GM12878 (cell line): ENCODE results near the gene PSENEN. TPM values are rescaled to one million over a fixed set of nuclear protein-coding genes. Genes with fewer than 3 reads are reported as not detected.

ENCODE experiments used
- ATAC-seq: fragments of 200-7000 bp; cut with Tn5 transposase; 3 replicates; pipeline ENCODE4 v1.9.1; 2020; ENCODE audit warnings: mild to moderate bottlenecking, moderate library complexity
- BruUV-seq: library from RNA; stranded (reverse); fragments of 400-500 nt; replicated peaks from 2 replicates; lab custom pipeline; 2021; lab: Mats Ljungman, UMichigan
- CTCF ChIA-PET: fragments of 300-600 bp; sonication (Branson Sonifier 250); formaldehyde crosslinking; extraction: SDS; loops from one replicate; lab custom pipeline; 2021; ENCODE audit warnings: inconsistent platforms; lab: Yijun Ruan, JAX
- POLR2A ChIA-PET: fragments of 350-600 bp; formaldehyde crosslinking; extraction: SDS; loops from one replicate; lab custom pipeline; 2021; ENCODE audit warnings: inconsistent platforms; lab: Charles Lee
- RAD21 ChIA-PET: fragments of 300-600 bp; sonication (Branson Sonifier 250); formaldehyde crosslinking; loops from one replicate; lab custom pipeline; 2023; ENCODE audit warnings: antibody characterized with exemption; ENCODE audit not compliant: unreplicated experiment; lab: Charles Lee
- SMC1A ChIA-PET: fragments of 300-600 bp; sonication (Branson Sonifier 250); formaldehyde crosslinking; loops from one replicate; lab custom pipeline; 2023; ENCODE audit not compliant: unreplicated experiment, uncharacterized antibody; lab: Charles Lee
- DNase-seq: peaks from one replicate; pipeline ENCODE4 v3.0.0-alpha.2; 2011; ENCODE audit warnings: low read depth, low spot score
- FAIRE-seq: peaks from 3 replicates; lab custom pipeline; 2011; peaks lifted over from hg19 to GRCh38; lab: Jason Lieb, UNC
- H2AFZ ChIP-seq: 2 replicates; pipeline ENCODE4 v1.6.0; 2011; ENCODE audit warnings: low read depth, low read length, control low read depth; ENCODE audit not compliant: control insufficient read depth
- H3K27ac ChIP-seq: 2 replicates; pipeline ENCODE4 v1.5.1; 2011; ENCODE audit warnings: control low read depth; ENCODE audit not compliant: control insufficient read depth, insufficient read depth
- H3K27me3 ChIP-seq, 2 experiments: replicated peaks in 1 of 2; 2 replicates each; pipeline versions ENCODE4 v1.6.0 to v1.6.1; 2011; ENCODE audit warnings: low read length in 1 of 2; ENCODE audit not compliant: control insufficient read depth in 2 of 2, insufficient read depth in 2 of 2
- H3K36me3 ChIP-seq, 2 experiments: 2 replicates each; pipeline ENCODE4 v1.5.1; 2011; ENCODE audit warnings: low read length in 1 of 2; ENCODE audit not compliant: control insufficient read depth in 2 of 2, insufficient read depth in 2 of 2
- H3K4me1 ChIP-seq: 2 replicates; pipeline ENCODE4 v1.6.1; 2011; ENCODE audit warnings: mild to moderate bottlenecking, low read length, moderate library complexity, mixed read lengths; ENCODE audit not compliant: control insufficient read depth, insufficient read depth
- H3K4me2 ChIP-seq: 2 replicates; pipeline ENCODE4 v1.6.0; 2011; ENCODE audit warnings: control low read depth; ENCODE audit not compliant: control insufficient read depth, insufficient read depth
- H3K4me3 ChIP-seq: fragments of 200-600 bp; sonication (generic); 2 replicates; pipeline ENCODE4 v1.5.1; 2016
- H3K79me2 ChIP-seq: 2 replicates; pipeline ENCODE4 v1.6.0; 2011; ENCODE audit warnings: low read length; ENCODE audit not compliant: control insufficient read depth, insufficient read depth
- H3K9ac ChIP-seq: 2 replicates; pipeline ENCODE4 v1.8.0; 2011; ENCODE audit warnings: low read length, control low read depth, mixed read lengths; ENCODE audit not compliant: control insufficient read depth, insufficient read depth
- H3K9me3 ChIP-seq: replicated peaks from 3 replicates; pipeline ENCODE4 v1.5.1; 2011; ENCODE audit warnings: mild to moderate bottlenecking, low read length; ENCODE audit not compliant: control insufficient read depth, insufficient read depth
- H4K20me1 ChIP-seq: 2 replicates; pipeline ENCODE4 v1.6.0; 2011; ENCODE audit not compliant: control insufficient read depth, insufficient read depth
- NFIC ChIP-seq: IDR thresholded peaks from 2 replicates; pipeline ENCODE4 v1.6.1; 2012; ENCODE audit warnings: low read depth, mild to moderate bottlenecking, inconsistent platforms, low read length, moderate library complexity
- SIN3A ChIP-seq: IDR thresholded peaks from 2 replicates; pipeline ENCODE4 v1.6.1; 2012; ENCODE audit warnings: low read depth, low read length, improper control_type of control experiment
- SREBF1 ChIP-seq: IDR thresholded peaks from 2 replicates; pipeline ENCODE4 v1.6.1; 2012; ENCODE audit warnings: mild to moderate bottlenecking, low read length
- SUZ12 ChIP-seq: fragments of 200-600 bp; sonication (generic); IDR thresholded peaks from one replicate; pipeline ENCODE4 v1.6.1; 2018; ENCODE audit warnings: antibody characterized with exemption, mild to moderate bottlenecking; ENCODE audit not compliant: unreplicated experiment
- YBX1 ChIP-seq: fragments of 450-650 bp; IDR thresholded peaks from 2 replicates; pipeline ENCODE4 v1.6.1; 2016; ENCODE audit warnings: antibody characterized with exemption
- ZNF24 ChIP-seq: fragments of 450-650 bp; IDR thresholded peaks from 2 replicates; pipeline ENCODE4 v1.6.1; 2017; ENCODE audit warnings: antibody characterized with exemption, mild to moderate bottlenecking
- WGBS: methylation state at CpG from one replicate; pipeline ENCODE4 v1.1.6; 2016; ENCODE audit warnings: low lambda C conversion rate; ENCODE audit not compliant: insufficient replicate concordance, insufficient coverage; ENCODE audit errors: missing lambda C conversion rate; 5-methylcytosine and 5-hydroxymethylcytosine counted together
- in situ Hi-C: fragments of 300-500 bp; cut with MboI; formaldehyde crosslinking; loops from 9 replicates; pipeline ENCODE4 v1.14.3; 2018; ENCODE audit warnings: mixed read lengths
- intact Hi-C: fragments of 100-400 bp; cut with micrococcal nuclease; formaldehyde crosslinking; loops from one replicate; pipeline ENCODE4 v1.14.2; 2022; ENCODE audit not compliant: unreplicated experiment
- polyA plus RNA-seq, 11 experiments: library from polyadenylated mRNA; depleted of rRNA in 4 of 11; unstranded in 6 of 11; stranded (reverse) in 5 of 11; fragments of >200 nt; fragmentation: Nextera tagmentation in 4 of 11; fragmentation: Illumina TruSeq in 1 of 11; extraction: Ambion mirVana in 4 of 11; extraction: Trizol in 1 of 11; gene quantifications; 1 replicate in 1 of 11; 2 replicates in 10 of 11; pipeline versions ENCODE4 v1.2.1 to v1.2.3, GENCODE V29; 2011 to 2016; ENCODE audit warnings: inconsistent platforms in 2 of 11, missing spikeins in 2 of 11, low read depth in 1 of 11
- total RNA-seq, 4 experiments: library from RNA; depleted of rRNA in 3 of 4; stranded (reverse); fragments of >200 nt in 3 of 4; fragmentation: Illumina TruSeq in 1 of 4; extraction: Trizol in 1 of 4; gene quantifications; 2 replicates each; pipeline versions ENCODE4 v1.2.1 to v1.2.3, GENCODE V29; 2013 to 2021
- TF ChIP-seq, protein P1 (sequence below): fragments of 450-650 bp; IDR thresholded peaks from 2 replicates; pipeline ENCODE4 v1.6.1; 2017; ENCODE audit warnings: antibody characterized with exemption, mild to moderate bottlenecking, moderate library complexity
- TF ChIP-seq, protein P2 (sequence below): IDR thresholded peaks from 2 replicates; pipeline ENCODE4 v1.6.1; 2012; ENCODE audit warnings: low read depth, low read length, improper control_type of control experiment
- TF ChIP-seq, protein P3 (sequence below): fragments of 150-350 bp; IDR thresholded peaks from 2 replicates; pipeline ENCODE4 v1.6.1; 2016; ENCODE audit warnings: low read depth, low read length
- TF ChIP-seq, protein P4 (sequence below): fragments of 450-650 bp; formaldehyde crosslinking; IDR thresholded peaks from 2 replicates; pipeline ENCODE4 v1.5.0; 2022; ENCODE audit warnings: mild to moderate bottlenecking, missing genetic modification characterization

Gene PSENEN
- total and polyA plus RNA-seq, 10 of the 15 experiments (the other 5 are each of a cell fraction or from before 2014, with no cell fraction given) = 14.4 to 178 (median 43.5) TPM

DNA sequence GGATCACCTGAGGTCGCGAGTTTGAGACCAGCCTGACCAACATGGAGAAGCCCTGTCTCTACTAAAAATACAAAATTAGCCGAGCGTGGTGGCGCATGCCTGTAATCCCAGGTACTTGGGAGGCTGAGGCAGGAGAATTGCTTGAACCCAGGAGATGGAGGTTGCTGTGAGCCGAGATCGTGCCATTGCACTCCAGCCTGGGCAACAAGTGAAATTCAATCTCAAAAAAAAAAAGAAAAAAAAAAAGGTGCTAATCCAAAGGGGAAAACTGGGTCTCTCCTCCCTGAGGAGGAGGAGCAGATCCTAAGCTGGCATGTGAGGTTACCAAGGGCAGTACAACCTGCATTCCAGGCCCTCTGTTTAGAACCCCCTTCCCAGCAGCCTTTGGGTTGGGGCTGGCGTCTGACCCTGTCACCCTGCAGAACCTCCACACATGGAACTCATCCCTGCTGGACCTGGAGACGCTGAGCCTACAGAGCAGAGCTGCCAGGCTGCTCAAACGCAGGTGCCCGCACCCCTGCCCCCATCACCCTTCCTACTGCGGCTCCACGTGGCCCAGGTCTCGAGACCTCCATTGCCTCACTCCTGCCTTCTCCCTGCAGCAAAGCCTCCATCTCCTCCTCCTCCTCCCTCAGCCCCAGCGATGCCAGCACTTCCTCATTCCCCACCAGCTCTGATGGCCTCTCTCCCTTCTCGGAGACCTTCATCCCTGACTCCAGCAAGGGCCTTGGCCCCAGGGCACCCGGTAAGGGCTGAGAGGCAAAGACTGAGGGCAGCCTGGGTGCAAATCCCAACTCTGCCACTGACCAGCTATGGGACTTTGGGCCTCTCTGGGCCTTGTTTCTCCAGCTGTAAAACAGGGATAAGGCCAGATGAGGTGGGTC is 19.2 kb downstream of the PSENEN start:
- no peaks in the 10 kb centered on the region for H3K4me1 ChIP-seq
- POLR2A ChIA-PET = interaction anchor here (0.6 kb wide), 1 partner anchor 18 kb away, joined by 6 read pairs; no protein-coding TSS in a partner anchor
- CTCF ChIA-PET = no interaction called here
- no peaks in the 10 kb centered on the region for H4K20me1 ChIP-seq
- no peaks in the 10 kb centered on the region for H3K79me2 ChIP-seq
- 95% methylated on average over 17 of the region's 17 CpGs for WGBS
- H3K36me3 ChIP-seq = peaks cover 1 to 13% of the 10 kb centered on the region in 2 experiments; a peak in 2 of 4 replicates
- DNase-seq (no peak), FAIRE-seq (no peak), ATAC-seq (no peak)
- H3K27me3 ChIP-seq = no peaks in the 10 kb centered on the region
- H3K9me3 ChIP-seq = no peaks in the 10 kb centered on the region
- in situ Hi-C loops (no loop called here), intact Hi-C loops (no loop called here)
- no TSS peak for BruUV-seq
- no peak overlapping the region for H3K9ac ChIP-seq
- H3K4me2 ChIP-seq = no peak overlapping the region
- no peak overlapping the region for H2AFZ ChIP-seq
- no peak overlapping the region for H3K4me3 ChIP-seq
- SMC1A ChIA-PET = no interaction called here
- no peak overlapping the region for H3K27ac ChIP-seq
- RAD21 ChIA-PET = interaction anchor here (0.5 kb wide), 1 partner anchor 21 kb away, joined by 3 read pairs; no protein-coding TSS in a partner anchor
- TF ChIP-seq NFIC (no peak), SREBF1 (no peak), YBX1 (no peak), SIN3A (no peak), SUZ12 (no peak), ZNF24 (no peak)
- TF ChIP-seq, protein P1, sequence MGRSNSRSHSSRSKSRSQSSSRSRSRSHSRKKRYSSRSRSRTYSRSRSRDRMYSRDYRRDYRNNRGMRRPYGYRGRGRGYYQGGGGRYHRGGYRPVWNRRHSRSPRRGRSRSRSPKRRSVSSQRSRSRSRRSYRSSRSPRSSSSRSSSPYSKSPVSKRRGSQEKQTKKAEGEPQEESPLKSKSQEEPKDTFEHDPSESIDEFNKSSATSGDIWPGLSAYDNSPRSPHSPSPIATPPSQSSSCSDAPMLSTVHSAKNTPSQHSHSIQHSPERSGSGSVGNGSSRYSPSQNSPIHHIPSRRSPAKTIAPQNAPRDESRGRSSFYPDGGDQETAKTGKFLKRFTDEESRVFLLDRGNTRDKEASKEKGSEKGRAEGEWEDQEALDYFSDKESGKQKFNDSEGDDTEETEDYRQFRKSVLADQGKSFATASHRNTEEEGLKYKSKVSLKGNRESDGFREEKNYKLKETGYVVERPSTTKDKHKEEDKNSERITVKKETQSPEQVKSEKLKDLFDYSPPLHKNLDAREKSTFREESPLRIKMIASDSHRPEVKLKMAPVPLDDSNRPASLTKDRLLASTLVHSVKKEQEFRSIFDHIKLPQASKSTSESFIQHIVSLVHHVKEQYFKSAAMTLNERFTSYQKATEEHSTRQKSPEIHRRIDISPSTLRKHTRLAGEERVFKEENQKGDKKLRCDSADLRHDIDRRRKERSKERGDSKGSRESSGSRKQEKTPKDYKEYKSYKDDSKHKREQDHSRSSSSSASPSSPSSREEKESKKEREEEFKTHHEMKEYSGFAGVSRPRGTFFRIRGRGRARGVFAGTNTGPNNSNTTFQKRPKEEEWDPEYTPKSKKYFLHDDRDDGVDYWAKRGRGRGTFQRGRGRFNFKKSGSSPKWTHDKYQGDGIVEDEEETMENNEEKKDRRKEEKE = no peak
- TF ChIP-seq, protein P2, sequence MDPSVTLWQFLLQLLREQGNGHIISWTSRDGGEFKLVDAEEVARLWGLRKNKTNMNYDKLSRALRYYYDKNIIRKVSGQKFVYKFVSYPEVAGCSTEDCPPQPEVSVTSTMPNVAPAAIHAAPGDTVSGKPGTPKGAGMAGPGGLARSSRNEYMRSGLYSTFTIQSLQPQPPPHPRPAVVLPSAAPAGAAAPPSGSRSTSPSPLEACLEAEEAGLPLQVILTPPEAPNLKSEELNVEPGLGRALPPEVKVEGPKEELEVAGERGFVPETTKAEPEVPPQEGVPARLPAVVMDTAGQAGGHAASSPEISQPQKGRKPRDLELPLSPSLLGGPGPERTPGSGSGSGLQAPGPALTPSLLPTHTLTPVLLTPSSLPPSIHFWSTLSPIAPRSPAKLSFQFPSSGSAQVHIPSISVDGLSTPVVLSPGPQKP = no peak
- TF ChIP-seq, protein P3, sequence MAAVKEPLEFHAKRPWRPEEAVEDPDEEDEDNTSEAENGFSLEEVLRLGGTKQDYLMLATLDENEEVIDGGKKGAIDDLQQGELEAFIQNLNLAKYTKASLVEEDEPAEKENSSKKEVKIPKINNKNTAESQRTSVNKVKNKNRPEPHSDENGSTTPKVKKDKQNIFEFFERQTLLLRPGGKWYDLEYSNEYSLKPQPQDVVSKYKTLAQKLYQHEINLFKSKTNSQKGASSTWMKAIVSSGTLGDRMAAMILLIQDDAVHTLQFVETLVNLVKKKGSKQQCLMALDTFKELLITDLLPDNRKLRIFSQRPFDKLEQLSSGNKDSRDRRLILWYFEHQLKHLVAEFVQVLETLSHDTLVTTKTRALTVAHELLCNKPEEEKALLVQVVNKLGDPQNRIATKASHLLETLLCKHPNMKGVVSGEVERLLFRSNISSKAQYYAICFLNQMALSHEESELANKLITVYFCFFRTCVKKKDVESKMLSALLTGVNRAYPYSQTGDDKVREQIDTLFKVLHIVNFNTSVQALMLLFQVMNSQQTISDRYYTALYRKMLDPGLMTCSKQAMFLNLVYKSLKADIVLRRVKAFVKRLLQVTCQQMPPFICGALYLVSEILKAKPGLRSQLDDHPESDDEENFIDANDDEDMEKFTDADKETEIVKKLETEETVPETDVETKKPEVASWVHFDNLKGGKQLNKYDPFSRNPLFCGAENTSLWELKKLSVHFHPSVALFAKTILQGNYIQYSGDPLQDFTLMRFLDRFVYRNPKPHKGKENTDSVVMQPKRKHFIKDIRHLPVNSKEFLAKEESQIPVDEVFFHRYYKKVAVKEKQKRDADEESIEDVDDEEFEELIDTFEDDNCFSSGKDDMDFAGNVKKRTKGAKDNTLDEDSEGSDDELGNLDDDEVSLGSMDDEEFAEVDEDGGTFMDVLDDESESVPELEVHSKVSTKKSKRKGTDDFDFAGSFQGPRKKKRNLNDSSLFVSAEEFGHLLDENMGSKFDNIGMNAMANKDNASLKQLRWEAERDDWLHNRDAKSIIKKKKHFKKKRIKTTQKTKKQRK = no peak
- TF ChIP-seq, protein P4, sequence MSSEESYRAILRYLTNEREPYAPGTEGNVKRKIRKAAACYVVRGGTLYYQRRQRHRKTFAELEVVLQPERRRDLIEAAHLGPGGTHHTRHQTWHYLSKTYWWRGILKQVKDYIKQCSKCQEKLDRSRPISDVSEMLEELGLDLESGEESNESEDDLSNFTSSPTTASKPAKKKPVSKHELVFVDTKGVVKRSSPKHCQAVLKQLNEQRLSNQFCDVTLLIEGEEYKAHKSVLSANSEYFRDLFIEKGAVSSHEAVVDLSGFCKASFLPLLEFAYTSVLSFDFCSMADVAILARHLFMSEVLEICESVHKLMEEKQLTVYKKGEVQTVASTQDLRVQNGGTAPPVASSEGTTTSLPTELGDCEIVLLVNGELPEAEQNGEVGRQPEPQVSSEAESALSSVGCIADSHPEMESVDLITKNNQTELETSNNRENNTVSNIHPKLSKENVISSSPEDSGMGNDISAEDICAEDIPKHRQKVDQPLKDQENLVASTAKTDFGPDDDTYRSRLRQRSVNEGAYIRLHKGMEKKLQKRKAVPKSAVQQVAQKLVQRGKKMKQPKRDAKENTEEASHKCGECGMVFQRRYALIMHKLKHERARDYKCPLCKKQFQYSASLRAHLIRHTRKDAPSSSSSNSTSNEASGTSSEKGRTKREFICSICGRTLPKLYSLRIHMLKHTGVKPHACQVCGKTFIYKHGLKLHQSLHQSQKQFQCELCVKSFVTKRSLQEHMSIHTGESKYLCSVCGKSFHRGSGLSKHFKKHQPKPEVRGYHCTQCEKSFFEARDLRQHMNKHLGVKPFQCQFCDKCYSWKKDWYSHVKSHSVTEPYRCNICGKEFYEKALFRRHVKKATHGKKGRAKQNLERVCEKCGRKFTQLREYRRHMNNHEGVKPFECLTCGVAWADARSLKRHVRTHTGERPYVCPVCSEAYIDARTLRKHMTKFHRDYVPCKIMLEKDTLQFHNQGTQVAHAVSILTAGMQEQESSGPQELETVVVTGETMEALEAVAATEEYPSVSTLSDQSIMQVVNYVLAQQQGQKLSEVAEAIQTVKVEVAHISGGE (CRISPR knock-in tag) = no peak
